ACC112 (cell line): ENCODE data around the gene PDLIM1.

Source experiments
- H2AFZ ChIP-seq: fragments of 200-600 bp; sonication (generic); one replicate; pipeline ENCODE4 v1.6.0; 2017; ENCODE audit warnings: antibody characterized with exemption, low read length; ENCODE audit not compliant: unreplicated experiment
- H3K27ac ChIP-seq: fragments of 200-600 bp; sonication (generic); 2 replicates; pipeline ENCODE4 v1.5.1; 2014; ENCODE audit warnings: low read depth, mild to moderate bottlenecking, antibody characterized with exemption, low read length, moderate library complexity
- H3K27me3 ChIP-seq: fragments of 200-600 bp; sonication (generic); 2 replicates; pipeline ENCODE4 v1.6.1; 2014; ENCODE audit warnings: mild to moderate bottlenecking, antibody characterized with exemption, low read length, moderate library complexity, mixed read lengths; ENCODE audit not compliant: insufficient read depth
- H3K36me3 ChIP-seq: fragments of 200-600 bp; sonication (generic); 2 replicates; pipeline ENCODE4 v1.6.1; 2016; ENCODE audit warnings: mild to moderate bottlenecking, antibody characterized with exemption, low read length, moderate library complexity, mixed read lengths; ENCODE audit not compliant: insufficient read depth
- H3K4me1 ChIP-seq: fragments of 200-600 bp; sonication (generic); one replicate; pipeline ENCODE4 v1.6.1; 2016; ENCODE audit warnings: low read length, mixed read lengths; ENCODE audit not compliant: insufficient read depth, unreplicated experiment, control insufficient read depth
- H3K4me3 ChIP-seq: fragments of 200-600 bp; sonication (generic); 2 replicates; pipeline ENCODE4 v1.5.1; 2014; ENCODE audit warnings: mild to moderate bottlenecking, low read depth, low read length
- H3K79me2 ChIP-seq: fragments of 200-600 bp; sonication (generic); one replicate; pipeline ENCODE4 v1.6.0; 2016; ENCODE audit warnings: low read length; ENCODE audit not compliant: control insufficient read depth, unreplicated experiment, insufficient read depth

Gene PDLIM1

DNA sequence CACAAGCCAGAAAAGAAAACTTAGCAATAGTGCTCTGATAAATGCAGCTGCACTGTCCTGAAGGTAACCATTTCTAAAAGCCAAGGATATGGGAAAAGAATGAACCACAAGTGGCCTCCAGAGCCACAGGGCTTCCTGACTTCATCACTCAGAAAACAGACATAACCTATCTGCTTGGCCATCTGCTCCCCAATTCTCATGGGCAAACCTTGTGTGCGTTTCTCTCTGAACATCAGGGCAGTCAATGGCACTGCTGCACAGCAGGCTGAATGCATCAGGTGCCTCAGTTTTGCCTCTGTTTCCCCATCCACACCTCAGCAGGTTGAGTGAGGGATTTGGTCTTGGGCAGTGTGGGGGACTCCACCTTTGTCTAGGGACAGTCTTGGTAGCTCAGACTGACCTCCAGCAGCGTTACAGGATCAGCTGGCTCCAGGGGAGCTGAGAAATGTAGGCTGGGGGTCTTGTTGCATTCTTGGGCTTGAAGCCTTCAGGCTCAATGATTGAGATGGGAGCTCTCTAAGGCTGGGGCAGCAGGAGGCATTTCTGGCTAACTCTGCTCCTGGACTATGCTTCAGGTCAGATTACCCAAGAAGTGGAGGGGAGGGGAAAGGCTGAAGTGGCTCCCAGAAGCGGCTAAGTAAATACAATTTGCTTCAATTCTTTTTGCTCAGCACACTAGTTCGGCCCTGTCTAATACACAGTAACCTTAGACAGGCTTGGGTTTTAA lies 23.6 kb upstream of the PDLIM1 start:
- H3K27me3 ChIP-seq = no peaks in the 10 kb centered on the region
- H2AFZ ChIP-seq = no peak overlapping the region
- H3K79me2 ChIP-seq = no peaks in the 10 kb centered on the region
- no peaks in the 10 kb centered on the region for H3K36me3 ChIP-seq
- H3K27ac ChIP-seq = no peak overlapping the region
- H3K4me1 ChIP-seq = peaks cover 11% of the 10 kb centered on the region
- no peak overlapping the region for H3K4me3 ChIP-seq

DNA sequence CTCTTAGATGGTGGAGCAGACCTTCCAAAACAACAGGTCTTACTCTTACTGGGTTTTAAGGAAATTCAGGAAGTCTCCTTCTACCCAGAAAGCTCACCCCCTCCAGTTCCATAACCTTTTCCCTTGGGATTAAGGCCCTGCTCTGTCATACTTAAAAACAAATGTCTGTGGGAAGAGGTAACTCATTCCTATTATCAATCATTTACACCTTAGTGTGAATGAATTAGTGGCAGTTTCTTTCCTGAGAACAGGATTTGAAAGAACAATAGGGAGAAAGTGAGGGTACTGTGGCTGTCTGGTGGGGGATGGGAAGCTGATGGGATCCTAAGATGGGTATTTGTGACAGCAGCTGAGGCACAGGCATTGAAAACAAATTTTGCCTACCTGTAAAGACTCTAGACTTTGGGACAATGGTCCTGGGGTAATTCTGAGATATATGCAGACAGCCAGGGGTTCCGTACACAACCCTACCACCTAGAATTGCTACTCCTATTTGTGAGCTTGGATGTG lies 22.2 kb upstream of the PDLIM1 start:
- Histone ChIP-seq H3K27me3 (no peaks in the 10 kb centered on the region), H3K4me3 (no peak overlapping the region), H3K36me3 (no peaks in the 10 kb centered on the region), H3K4me1 (peaks cover 24% of the 10 kb centered on the region), H3K27ac (no peak overlapping the region), H2AFZ (no peak overlapping the region), H3K79me2 (no peaks in the 10 kb centered on the region)

DNA sequence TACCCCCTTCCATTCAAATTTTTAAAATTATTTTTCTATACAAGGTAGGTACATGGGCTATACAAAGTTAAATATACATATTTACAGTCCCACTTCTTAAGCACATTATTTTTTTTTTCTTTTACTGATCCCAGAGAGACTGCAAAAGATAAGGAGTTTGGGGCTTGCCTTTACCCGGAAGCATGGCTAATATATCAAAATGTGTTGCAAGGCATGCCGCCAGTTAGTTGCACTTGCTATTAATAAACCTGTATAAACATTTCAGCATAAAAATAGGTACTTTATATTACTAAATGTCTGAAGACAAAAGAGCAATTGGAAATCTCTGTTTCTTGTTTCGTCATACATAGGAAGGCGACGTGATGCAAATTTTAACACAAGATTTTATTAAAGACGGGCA lies 21.5 kb upstream of the PDLIM1 start:
- Histone ChIP-seq H3K4me3 (no peak overlapping the region), H2AFZ (no peak overlapping the region), H3K36me3 (no peaks in the 10 kb centered on the region), H3K27me3 (no peaks in the 10 kb centered on the region), H3K4me1 (peaks cover 29% of the 10 kb centered on the region), H3K27ac (no peak overlapping the region), H3K79me2 (no peaks in the 10 kb centered on the region)

DNA sequence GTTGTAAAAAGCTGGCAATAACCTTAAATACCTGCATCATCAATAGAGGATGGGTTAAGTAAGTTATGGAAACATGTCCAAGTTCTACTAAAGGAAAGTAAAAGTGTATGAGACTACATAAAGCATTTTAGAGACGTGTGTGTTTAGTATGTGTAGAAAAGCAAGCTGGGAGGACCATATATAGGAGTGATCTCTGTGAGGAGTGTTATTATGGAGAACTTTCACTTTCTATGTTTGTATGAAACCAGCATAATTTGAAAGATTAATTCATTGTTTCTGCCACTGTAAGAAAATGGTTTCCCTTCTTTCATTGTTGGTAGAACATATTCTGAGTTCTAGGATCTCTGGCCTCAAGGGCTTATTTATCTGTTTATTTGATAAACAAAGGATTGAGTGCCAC lies 19.2 kb upstream of the PDLIM1 start:
- H3K27ac ChIP-seq = no peak overlapping the region
- H2AFZ ChIP-seq = peak overlapping the region; percentile 64
- no peak overlapping the region for H3K4me3 ChIP-seq
- no peaks in the 10 kb centered on the region for H3K79me2 ChIP-seq
- H3K4me1 ChIP-seq = peaks cover 29% of the 10 kb centered on the region
- no peaks in the 10 kb centered on the region for H3K27me3 ChIP-seq
- no peaks in the 10 kb centered on the region for H3K36me3 ChIP-seq

DNA sequence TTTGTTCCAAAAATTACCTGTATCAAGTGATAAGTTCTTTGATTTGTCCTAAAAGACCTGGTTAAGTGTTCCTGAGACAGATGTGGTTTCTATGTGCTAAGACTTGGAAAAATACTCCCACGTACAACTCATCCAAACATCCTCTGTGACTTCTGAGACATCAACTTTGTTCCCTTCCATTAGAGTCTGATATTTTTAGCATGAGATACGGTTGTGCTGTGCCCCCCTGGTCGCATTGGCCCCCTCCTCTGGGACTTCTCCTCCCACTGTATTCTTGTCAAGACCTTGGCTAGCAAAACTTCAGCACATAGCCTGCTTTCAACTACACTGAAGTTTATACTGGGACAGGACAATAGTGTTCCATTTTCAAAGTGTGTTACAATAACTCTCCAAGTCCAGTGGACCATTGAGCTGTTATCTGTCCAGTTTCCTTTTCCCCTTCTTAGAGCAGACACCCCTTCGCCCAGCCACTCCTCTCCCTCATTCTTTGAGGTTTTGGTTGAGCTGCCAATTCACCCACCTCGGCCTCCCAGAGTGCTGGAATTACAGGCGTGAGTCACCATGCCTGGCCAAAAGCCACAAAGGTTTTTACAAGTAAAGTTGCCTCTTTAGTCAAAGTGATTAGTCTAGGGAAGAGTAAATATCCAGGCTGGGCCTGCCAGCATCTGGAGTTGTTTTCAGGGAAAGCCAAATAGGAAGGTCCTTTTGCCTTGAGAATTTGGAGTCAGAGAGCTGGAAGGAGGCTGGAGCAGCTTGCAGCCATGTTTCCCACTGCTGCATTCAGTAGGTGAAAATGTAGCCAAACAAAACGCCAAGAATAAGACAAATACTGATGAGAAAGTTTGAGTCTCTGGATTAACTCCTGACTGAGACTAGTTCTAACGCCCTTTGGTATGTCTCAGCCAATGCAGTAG lies 17.8 kb upstream of the PDLIM1 start:
- Histone ChIP-seq H3K79me2 (no peaks in the 10 kb centered on the region), H3K27ac (peak overlapping the region; percentile 94), H3K4me3 (peak overlapping the region; percentile 57), H3K36me3 (no peaks in the 10 kb centered on the region), H2AFZ (no peak overlapping the region), H3K4me1 (peaks cover 29% of the 10 kb centered on the region), H3K27me3 (no peaks in the 10 kb centered on the region)

DNA sequence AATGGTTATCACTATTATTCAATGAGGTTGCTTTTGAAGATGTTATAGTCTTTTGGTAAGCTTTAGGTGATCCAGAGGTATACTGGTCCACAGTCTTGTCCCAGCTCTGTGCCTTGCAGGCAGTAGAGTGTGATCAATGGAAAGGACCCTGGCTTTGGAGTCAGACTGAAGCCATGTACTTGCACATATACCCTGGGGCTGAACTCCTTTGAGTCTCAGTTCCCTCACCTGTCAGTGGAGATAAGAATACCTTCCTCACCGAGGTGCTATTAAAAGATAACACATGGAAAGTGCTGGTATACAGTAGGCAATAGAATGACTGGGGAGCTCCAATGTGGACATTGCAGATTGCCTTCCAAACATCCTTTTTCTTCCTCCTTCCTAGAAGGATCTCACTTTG lies 16.0 kb upstream of the PDLIM1 start:
- peaks cover 29% of the 10 kb centered on the region for H3K4me1 ChIP-seq
- no peak overlapping the region for H3K27ac ChIP-seq
- no peaks in the 10 kb centered on the region for H3K36me3 ChIP-seq
- no peak overlapping the region for H2AFZ ChIP-seq
- H3K79me2 ChIP-seq = no peaks in the 10 kb centered on the region
- H3K4me3 ChIP-seq = no peak overlapping the region
- H3K27me3 ChIP-seq = no peaks in the 10 kb centered on the region

DNA sequence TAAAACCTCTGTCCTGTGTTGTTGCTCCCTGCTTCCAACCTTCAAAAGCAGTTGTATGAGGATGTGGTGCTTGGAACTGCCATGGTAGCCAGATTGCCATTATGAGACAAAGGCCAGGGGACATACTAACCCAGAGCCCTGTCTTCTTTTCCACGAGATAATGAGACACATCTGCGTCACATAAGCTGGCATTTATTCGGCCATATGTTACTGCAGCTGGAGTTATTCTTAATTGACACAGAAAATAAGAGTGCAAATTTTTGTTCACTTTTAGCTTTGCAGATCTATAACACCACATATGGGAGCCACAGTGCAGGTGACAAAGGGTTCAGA lies 15.5 kb upstream of the PDLIM1 start:
- H3K36me3 ChIP-seq = no peaks in the 10 kb centered on the region
- H2AFZ ChIP-seq = no peak overlapping the region

DNA sequence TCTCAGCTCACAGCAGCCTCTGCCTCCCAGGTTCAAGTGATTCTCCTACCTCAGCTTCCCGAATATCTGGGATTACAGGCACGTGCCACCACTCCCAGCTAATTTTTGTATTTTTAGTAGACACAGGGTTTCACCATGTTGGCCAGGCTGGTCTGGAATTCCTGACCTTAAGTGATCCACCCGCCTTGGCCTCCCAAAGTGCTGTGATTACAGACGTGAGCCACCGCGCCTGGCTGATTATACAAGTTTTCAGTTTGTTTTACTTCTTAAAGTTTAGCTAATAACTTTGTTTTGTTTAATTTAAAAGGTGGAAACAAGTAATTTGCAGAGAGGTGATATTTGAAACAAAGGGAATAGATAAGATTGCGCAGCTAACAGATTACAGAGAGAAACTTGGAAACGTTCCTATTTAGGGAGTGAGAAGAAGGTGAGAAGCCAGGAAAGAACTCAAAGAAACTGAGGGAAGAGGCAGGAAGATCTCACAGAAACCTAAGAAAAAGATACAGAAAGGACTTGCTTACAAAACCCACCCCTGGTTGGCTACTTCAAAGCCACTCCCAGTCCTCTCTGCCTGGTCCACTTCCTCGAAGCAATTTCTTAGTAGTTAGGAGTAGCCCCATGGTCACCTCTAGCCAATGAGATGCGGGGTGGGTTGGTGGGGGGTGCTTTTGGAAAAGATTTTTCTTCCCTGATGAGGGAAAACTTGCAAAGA lies 15.0 kb upstream of the PDLIM1 start:
- Histone ChIP-seq H3K36me3 (no peaks in the 10 kb centered on the region), H3K27ac (no peak overlapping the region), H3K79me2 (no peaks in the 10 kb centered on the region), H3K4me3 (no peak overlapping the region), H3K27me3 (no peaks in the 10 kb centered on the region), H2AFZ (no peak overlapping the region), H3K4me1 (peaks cover 29% of the 10 kb centered on the region)

More for the DNA sequence above, 15.5 kb upstream of the PDLIM1 start:
- Histone ChIP-seq H3K4me3 (no peak overlapping the region), H3K79me2 (no peaks in the 10 kb centered on the region), H3K4me1 (peaks cover 29% of the 10 kb centered on the region), H3K27me3 (no peaks in the 10 kb centered on the region), H3K27ac (no peak overlapping the region)

DNA sequence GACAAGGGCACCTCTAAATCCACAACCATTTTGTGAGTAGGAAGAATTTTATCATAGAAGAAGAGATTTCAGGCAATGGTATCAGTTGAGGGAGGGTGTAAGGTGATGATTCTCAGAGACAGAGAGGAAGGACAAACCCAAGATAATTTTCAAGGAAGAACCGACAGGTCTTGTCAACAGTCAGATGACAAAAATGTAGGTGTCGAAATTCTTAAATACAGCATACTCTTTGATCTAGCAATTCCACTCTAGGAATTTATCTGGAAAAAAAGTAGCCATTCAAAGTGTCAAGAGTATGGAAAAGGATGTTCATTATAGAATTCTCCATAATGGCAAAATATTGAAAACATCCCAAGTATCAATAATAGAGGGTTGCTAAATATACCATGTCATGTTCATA lies 14.2 kb upstream of the PDLIM1 start:
- Histone ChIP-seq H3K27ac (no peak overlapping the region), H3K79me2 (no peaks in the 10 kb centered on the region), H3K27me3 (no peaks in the 10 kb centered on the region), H2AFZ (no peak overlapping the region), H3K4me3 (no peak overlapping the region), H3K4me1 (peaks cover 24% of the 10 kb centered on the region), H3K36me3 (no peaks in the 10 kb centered on the region)

DNA sequence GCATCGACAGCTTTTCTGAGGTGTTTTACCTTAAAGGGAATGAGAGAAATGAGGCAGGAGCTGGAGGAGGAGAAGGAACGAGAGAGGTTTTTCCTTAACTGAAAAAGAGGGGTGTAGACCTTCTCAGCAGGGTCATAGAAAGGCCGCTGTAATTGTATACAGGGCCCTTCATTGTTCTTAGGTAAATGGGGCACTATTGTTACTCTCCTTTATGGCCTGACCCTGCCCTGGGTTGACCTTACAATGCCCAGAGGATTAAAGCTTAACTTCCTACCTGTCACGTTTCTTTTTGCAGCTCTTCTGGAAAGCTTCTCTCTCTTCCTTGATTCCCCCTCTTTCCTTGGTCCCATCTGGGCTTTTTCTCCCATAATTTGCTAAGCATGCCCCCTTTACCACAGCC lies 13.7 kb upstream of the PDLIM1 start:
- Histone ChIP-seq H3K27me3 (no peaks in the 10 kb centered on the region), H3K36me3 (no peaks in the 10 kb centered on the region), H3K4me1 (peaks cover 19% of the 10 kb centered on the region), H3K27ac (no peak overlapping the region), H3K4me3 (no peak overlapping the region), H3K79me2 (no peaks in the 10 kb centered on the region), H2AFZ (no peak overlapping the region)
